GM12891 (cell line): ENCODE data around the gene KAZN.

Experiments
- DNase-seq: peaks from one replicate; pipeline ENCODE4 v3.0.0; 2011; ENCODE audit warnings: low spot score; ENCODE audit not compliant: insufficient read length
- FAIRE-seq: peaks from 2 replicates; lab custom pipeline; 2011; peaks lifted over from hg19 to GRCh38; lab: Jason Lieb, UNC
- PAX5 ChIP-seq: IDR thresholded peaks from 2 replicates; pipeline ENCODE4 v1.6.1; 2011; ENCODE audit warnings: low read length, moderate library complexity, mild to moderate bottlenecking; ENCODE audit not compliant: insufficient read depth, severe bottlenecking
- POLR2A ChIP-seq: IDR thresholded peaks from 2 replicates; pipeline ENCODE4 v1.6.1; 2011; ENCODE audit warnings: low read depth, low read length, control low read depth
- POLR2AphosphoS5 ChIP-seq: IDR thresholded peaks from 2 replicates; pipeline ENCODE4 v1.6.1; 2011; ENCODE audit warnings: low read depth, low read length, control low read depth
- POU2F2 ChIP-seq: IDR thresholded peaks from 2 replicates; pipeline ENCODE4 v1.6.1; 2011; ENCODE audit warnings: low read depth, mild to moderate bottlenecking, control low read depth, low read length, moderate library complexity
- SPI1 ChIP-seq: IDR thresholded peaks from 2 replicates; pipeline ENCODE4 v1.6.1; 2011; ENCODE audit warnings: low read depth, low read length, control low read depth
- TAF1 ChIP-seq: IDR thresholded peaks from 2 replicates; pipeline ENCODE4 v1.6.1; 2011; ENCODE audit warnings: low read depth, low read length, control low read depth

Gene KAZN

DNA sequence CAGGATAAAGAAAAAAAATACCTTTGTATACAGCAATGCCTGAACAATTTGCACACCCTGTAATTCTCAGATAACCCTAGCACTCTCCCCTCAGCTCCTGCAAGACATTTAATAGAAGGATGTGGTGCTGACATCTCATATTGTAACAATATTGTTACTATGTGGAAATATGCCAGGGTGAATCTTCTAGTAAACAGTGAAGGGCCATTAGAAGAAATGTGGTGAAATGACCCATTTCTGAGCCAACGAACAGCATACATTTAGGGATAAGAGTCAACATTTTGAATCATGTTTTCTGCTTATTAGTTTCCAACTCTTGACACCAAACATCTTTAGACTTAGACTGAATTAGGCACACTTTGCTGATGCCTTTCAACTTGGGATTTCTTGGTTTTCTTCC is 188.2 kb downstream of the KAZN start:
- no peak for FAIRE-seq
- DNase-seq = no peak
- no peak for TF ChIP-seq SPI1

DNA sequence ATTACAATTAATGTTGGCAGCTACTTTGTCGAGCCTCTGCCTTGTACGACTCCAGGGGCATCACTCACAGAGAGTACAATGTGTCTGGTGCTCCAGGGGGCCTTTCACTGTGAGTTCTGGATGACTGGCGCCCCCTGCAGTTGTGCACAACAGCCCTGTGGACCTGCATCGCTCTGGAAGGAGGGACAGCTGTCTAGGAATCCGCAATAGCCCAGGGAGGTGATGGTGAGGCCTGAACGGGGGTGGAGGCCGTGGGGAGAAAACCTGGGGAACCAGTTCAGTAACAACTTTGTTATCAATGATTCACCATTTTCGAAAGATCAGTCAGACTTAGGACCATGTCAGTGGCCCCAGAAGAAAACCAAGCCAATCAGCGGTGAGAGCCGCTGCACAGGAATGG is 189.1 kb downstream of the KAZN start:
- FAIRE-seq = no peak
- no peak for DNase-seq
- TF ChIP-seq POU2F2 (no peak), SPI1 (no peak), POLR2AphosphoS5 (no peak), PAX5 (no peak), TAF1 (no peak), POLR2A (no peak)

DNA sequence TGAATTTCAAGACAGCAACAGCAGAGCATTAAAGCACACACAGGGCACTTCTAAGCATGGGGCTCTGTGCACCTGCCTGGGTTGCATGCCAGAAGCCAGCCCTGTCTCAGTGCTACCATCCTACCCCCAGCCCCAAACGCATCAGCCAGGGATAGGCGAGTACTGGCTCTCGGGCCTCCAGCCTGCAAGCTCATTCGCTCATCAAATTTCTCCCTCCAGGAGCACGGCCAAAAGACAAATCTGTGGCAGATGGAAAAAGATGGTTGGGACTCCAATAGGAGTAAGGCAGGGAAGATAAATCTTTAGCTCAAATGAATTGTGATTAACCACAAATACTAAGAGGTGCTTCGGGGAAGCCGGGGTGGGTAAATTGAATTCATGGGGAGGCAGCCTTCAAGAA is 189.6 kb downstream of the KAZN start:
- DNase-seq (no peak), FAIRE-seq (no peak)
- TF ChIP-seq SPI1 = no peak
- TF ChIP-seq POLR2A = no peak
- no peak for TF ChIP-seq PAX5
- no peak for TF ChIP-seq POLR2AphosphoS5
- no peak for TF ChIP-seq TAF1
- no peak for TF ChIP-seq POU2F2

DNA sequence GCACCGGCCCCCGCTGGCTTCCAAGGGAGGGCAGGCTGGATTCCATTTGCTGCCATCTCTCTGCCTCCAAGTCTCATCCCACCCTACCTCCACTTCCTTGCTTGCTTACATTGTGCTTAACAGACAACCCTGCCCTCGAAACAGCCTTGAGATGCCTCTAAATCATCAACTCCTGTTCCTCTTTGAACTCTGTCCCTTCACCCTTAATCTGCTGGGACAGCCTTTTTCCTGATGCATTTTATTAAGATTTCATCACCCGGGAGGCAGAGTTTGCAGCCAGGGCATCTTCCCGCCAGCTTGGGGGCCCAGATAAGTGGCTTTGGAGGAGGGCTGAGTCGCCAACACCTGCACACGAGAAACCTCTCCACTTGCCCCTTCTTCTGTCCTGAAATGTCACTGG is 192.5 kb downstream of the KAZN start:
- DNase-seq = no peak
- FAIRE-seq = no peak
- TF ChIP-seq POLR2AphosphoS5 (no peak), SPI1 (no peak), POU2F2 (no peak), PAX5 (no peak), TAF1 (no peak), POLR2A (no peak)

DNA sequence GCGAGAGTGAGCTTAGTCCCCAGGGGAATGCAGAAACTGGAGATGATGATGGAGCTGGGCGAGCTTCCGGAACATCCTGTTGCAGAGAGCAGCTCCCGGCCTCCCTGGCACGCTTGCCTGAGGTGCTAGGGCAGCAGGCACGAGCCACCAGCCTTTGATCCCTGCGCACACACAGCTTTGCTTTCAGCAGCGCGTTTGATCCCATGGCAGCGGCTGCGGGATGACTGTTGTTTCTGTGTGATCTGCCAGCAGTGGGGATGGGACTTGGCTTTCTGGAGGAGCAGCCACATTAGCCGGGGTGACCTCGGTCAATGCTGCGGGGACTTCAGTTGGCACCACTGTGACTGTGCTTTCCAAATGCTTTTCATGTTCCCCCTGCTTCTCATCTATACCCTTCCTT is 193.2 kb downstream of the KAZN start:
- TF ChIP-seq POU2F2 (no peak), TAF1 (no peak), POLR2AphosphoS5 (no peak), PAX5 (no peak), SPI1 (no peak), POLR2A (no peak)
- DNase-seq (no peak), FAIRE-seq (no peak)

DNA sequence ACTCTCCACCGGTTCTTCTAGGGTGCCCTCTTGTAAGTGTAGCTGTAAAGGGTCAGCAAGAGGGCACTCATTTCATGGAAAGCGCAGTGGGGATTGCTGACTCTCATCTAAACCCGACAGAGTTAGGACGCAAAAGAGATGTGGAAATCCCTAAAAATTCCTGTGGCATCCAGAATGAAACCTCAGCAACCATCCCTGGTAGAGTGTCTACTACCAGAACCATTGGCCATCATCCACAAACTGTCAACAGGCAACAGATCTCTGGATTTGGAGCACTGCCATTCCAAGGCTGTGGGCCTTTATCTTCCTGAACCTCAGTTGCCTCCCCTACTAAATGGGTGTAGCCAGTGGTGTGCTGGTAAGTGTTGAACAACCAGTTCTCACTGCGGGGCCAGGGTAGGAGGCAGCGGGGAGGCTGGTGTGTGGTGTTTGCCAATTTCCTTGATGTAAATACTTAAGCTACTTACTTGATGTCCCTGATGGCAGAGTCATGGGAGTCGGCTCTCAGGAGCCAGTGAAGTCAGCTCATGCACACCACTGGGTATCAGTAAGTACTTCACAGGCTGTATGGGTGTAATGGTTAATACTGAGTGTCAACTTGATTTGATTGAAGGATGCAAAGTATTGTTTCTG is 195.8 kb downstream of the KAZN start:
- no peak for FAIRE-seq
- no peak for TF ChIP-seq TAF1
- TF ChIP-seq SPI1 = no peak
- no peak for TF ChIP-seq POLR2AphosphoS5
- TF ChIP-seq POLR2A = no peak
- no peak for TF ChIP-seq PAX5
- TF ChIP-seq POU2F2 = no peak
- no peak for DNase-seq

DNA sequence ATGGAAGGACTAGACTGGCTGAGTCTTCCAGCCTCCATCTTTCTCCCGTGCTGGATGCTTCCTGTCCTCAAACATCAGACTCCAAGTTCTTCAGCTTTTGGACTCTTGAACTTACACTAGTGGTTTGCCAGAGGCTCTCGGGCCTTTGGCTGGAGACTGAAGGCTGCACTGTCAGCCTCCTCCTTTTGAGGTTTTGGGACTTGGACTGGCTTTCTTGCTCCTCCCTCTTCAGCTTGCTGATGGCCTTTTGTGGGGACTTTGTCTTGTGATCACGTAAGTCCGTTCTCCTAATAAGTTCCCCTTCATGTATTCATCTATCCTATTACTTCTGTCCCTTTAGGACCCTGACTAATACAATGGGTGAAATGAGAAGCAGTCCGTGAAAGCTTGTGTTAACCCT is 196.4 kb downstream of the KAZN start:
- TF ChIP-seq SPI1 = no peak
- no peak for FAIRE-seq
- DNase-seq = no peak

DNA sequence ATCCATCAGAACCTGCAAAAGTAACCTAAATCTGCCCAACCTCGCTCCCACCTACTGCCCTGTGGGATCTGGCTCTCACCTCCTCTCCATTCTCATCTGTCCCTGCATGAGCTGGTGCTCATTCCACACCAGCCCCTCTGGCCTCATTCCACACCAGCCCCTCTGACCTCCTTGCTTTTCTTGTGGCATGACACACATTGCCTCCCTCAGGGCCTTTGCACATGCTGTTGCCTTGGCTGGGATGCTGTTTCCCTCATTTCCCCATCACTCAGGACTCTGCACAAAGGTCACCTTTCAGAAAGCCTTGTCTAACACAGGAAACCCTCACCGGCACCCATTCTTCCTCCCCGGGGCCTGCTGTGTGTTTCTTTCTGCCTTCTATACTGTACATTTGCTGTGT is 197.1 kb downstream of the KAZN start:
- DNase-seq (no peak), FAIRE-seq (no peak)
- TF ChIP-seq POLR2A (no peak), PAX5 (no peak), POLR2AphosphoS5 (no peak), TAF1 (no peak), POU2F2 (no peak)

DNA sequence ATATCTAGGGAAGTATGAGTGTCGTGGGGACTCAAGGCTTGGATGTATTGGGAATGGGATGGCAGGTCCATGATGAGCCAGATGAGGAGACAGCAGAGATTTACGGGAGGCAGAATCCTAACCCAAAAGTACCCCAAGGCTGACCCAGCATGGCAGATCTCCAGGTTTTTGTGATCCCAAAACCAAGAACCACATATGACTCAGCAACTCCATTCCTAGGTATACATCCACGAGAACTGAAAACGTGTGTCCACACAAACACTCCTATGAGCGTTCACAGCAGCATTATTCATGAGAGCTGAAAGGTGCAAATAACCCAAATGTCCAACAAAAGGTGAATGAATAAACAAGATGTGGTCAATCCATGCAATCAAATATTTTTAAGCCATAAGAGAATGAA is 201.5 kb downstream of the KAZN start:
- DNase-seq (no peak), FAIRE-seq (no peak)
- TF ChIP-seq POLR2A = no peak
- TF ChIP-seq POLR2AphosphoS5 = no peak
- TF ChIP-seq SPI1 = no peak
- no peak for TF ChIP-seq TAF1
- no peak for TF ChIP-seq POU2F2
- TF ChIP-seq PAX5 = no peak

DNA sequence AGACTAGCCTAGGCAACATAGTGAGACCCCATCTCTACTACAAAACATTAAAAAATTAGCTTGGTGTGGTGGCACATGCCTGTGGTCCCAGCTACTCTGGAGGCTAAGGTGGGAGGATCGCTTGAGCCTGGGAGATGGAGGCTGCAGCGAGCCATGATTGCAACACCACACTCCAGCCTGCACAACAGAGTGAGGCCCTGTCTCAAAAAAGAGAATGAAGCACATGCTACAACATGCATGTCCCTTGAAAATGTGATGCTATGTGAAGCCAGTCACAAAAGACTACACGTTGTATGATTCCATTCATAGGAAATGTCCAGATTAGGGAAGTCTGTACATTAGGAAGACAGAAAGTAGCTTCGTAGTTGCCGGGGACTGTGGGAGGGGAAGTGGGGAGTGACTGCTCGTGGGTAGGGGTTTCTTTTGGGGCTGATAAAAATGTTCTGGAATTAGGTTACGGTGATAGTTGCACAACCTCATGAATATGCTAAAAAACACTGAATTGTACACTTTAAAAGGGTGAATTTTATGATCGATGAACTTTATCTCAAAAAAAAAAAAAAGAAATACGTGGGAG is 202.1 kb downstream of the KAZN start:
- TF ChIP-seq POU2F2 (no peak), POLR2AphosphoS5 (no peak), POLR2A (no peak), SPI1 (no peak), PAX5 (no peak), TAF1 (no peak)
- FAIRE-seq = no peak
- no peak for DNase-seq
